ENCODE results near the gene CROCC2.

DNA sequence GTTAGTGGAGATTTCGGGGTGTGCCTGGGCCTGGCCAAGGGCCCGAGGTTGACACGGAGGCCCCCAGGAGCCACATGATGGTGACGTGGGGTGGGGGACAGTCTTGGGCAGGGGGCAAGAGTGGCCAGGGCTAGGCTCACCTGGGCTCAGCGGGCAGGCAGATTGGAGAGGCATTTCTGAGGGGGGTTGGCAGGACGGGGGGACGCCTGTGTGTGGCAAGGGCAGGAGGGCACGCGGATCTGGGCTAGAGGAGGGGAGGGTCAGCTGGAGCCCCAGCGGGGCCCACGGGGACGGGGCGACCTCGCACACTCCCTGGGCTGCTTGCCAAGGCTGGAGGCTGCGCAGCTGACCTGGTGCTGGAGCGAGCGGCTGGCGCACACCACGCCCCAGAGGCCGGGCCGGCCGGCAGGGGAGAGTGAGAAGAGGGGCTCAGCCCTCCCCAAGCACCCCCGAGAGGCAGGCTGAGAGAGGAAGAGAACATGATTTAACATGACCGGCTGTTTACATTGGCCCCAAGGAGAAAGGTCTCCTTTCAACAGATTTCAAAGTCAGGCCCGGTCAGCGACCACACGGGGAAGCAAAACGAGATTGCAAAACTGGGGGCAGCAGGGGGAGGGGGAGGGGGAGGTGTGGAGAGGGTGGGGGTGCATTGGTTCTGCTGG lies 54.3 kb downstream of the CROCC2 start:
- TF ChIP-seq, protein P1, sequence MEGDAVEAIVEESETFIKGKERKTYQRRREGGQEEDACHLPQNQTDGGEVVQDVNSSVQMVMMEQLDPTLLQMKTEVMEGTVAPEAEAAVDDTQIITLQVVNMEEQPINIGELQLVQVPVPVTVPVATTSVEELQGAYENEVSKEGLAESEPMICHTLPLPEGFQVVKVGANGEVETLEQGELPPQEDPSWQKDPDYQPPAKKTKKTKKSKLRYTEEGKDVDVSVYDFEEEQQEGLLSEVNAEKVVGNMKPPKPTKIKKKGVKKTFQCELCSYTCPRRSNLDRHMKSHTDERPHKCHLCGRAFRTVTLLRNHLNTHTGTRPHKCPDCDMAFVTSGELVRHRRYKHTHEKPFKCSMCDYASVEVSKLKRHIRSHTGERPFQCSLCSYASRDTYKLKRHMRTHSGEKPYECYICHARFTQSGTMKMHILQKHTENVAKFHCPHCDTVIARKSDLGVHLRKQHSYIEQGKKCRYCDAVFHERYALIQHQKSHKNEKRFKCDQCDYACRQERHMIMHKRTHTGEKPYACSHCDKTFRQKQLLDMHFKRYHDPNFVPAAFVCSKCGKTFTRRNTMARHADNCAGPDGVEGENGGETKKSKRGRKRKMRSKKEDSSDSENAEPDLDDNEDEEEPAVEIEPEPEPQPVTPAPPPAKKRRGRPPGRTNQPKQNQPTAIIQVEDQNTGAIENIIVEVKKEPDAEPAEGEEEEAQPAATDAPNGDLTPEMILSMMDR (IDR thresholded peaks at IDR 0.05) = no peak
- TF ChIP-seq POLR2A (IDR thresholded peaks at IDR 0.05) = no peak
